ENCODE results near the gene COG7. TPM values are rescaled to one million over a fixed set of nuclear protein-coding genes. Genes with fewer than 3 reads are reported as not detected.

COG7 gene
- total and polyA plus RNA-seq, 5 donors from 2014 or later, result 9.2 to 18.7 (median 11.5) TPM

DNA sequence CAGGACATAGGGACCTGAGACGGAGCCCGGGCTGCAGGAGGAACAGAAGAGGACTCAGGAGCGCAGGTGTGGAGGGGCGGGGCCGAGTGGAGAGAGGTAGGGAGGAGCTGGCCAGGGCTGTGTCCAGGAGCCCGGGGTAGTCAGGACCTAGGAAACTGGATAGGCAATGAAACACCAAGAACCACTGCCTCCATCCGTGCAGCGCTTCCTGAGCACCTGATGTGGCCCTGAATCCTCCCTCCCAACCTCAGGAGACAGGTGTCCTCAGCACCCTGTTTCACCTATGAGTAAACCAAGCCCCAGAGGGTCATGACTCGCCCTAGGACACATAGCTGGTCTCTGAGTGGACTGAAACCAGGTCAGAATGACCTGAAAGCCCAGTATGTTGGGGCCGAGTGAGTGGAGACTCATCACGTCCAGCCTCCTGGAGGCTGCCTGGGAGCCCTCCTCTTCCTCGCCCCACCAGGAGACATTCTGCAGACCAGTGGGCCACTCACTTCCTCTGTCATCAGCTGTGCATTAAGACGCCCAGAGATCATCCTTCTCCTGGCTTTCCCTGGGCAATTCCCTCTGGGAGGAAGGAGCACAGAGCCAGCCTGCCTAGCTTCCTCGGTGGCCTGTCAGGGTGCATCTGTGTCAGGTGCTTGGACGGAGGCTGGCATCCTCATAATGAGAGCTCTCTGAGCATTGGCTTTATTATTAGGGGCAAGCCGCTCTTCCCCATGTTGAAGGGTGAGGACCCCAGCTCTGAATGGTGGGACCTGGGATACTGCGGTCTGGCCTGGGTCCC is 78.1 kb downstream of the COG7 start:
- peaks cover 5% of the 10 kb centered on the region for H3K27me3 Mint-ChIP-seq
- DNase-seq (no peak), ATAC-seq (ENCODE audit: low read depth in 2 of 2) (no peak)
- no peak overlapping the region for H3K27ac ChIP-seq (ENCODE audit: insufficient read depth, low read length, poor library complexity, severe bottlenecking)
- H3K27ac Mint-ChIP-seq, result no peak overlapping the region
- H3K4me3 ChIP-seq (ENCODE audit: low read depth, low read length), result no peak overlapping the region
- H3K4me1 ChIP-seq (ENCODE audit: control insufficient read depth, insufficient read depth, low read length, poor library complexity, severe bottlenecking), result no peaks in the 10 kb centered on the region
- no peaks in the 10 kb centered on the region for H3K36me3 Mint-ChIP-seq
- no peaks in the 10 kb centered on the region for H3K36me3 ChIP-seq (ENCODE audit: control insufficient read depth, insufficient read depth, low read length)
- no peaks in the 10 kb centered on the region for H3K27me3 ChIP-seq (ENCODE audit: control insufficient read depth, insufficient read depth, low read length)
- H3K9me3 Mint-ChIP-seq, result peaks cover 0 to 2% (median 0%) of the 10 kb centered on the region in 7 donors
- H3K9me3 ChIP-seq (ENCODE audit: control insufficient read depth in 2 of 2, low read length in 2 of 2), result no peaks in the 10 kb centered on the region
- H3K4me1 Mint-ChIP-seq, result no peaks in the 10 kb centered on the region
- H3K4me3 Mint-ChIP-seq, result no peak overlapping the region

DNA sequence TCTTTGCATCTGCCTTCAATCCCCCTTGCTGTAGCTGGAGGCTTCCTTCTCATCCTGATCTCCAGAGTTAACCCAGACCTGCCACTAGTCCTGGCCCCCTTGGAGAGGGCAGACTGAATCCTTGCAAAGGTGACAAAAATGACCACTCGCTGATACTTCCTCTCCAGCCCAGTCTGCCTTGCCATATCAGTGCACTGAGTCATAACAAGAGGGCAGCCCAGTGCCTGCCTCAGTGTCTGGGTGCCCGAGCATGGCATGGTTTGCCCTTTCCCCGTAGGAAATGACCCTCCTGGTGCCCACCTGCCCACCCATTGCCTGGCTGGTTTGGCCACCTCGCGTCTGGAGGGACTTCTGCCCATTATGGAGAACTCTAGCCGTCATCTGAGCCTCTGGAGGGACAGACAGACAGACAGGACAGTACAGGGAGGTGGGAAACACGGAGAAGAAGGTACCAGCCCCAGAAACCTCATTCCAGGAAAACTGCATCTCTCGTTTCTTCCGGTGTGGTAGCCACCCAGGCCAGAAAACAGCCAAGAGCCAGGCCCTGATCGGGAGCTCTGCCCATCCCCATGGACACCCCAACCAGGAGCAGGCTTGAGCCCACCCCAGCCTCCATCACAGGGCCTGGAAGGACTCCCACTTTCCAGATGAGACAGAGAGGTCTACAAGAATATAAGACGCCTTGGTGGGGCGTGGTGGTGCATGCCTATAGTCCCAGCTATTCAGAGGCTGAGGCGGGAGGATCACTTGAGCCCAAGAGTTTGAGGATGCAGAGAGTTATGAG is 79.4 kb downstream of the COG7 start:
- Mint-ChIP-seq H3K4me1 (no peaks in the 10 kb centered on the region), H3K9me3 (peaks cover 0 to 2% (median 0%) of the 10 kb centered on the region in 7 donors), H3K27ac (no peak overlapping the region), H3K4me3 (no peak overlapping the region), H3K27me3 (peaks cover 5% of the 10 kb centered on the region), H3K36me3 (no peaks in the 10 kb centered on the region)
- H3K27me3 ChIP-seq (ENCODE audit: control insufficient read depth, insufficient read depth, low read length), result no peaks in the 10 kb centered on the region
- H3K4me3 ChIP-seq (ENCODE audit: low read depth, low read length), result no peak overlapping the region
- H3K27ac ChIP-seq (ENCODE audit: insufficient read depth, low read length, poor library complexity, severe bottlenecking), result no peak overlapping the region
- no peaks in the 10 kb centered on the region for H3K4me1 ChIP-seq (ENCODE audit: control insufficient read depth, insufficient read depth, low read length, poor library complexity, severe bottlenecking)
- H3K9me3 ChIP-seq (ENCODE audit: control insufficient read depth in 2 of 2, low read length in 2 of 2), result no peaks in the 10 kb centered on the region
- ATAC-seq (ENCODE audit: low read depth in 2 of 2) (no peak), DNase-seq (no peak)
- no peaks in the 10 kb centered on the region for H3K36me3 ChIP-seq (ENCODE audit: control insufficient read depth, insufficient read depth, low read length)

DNA sequence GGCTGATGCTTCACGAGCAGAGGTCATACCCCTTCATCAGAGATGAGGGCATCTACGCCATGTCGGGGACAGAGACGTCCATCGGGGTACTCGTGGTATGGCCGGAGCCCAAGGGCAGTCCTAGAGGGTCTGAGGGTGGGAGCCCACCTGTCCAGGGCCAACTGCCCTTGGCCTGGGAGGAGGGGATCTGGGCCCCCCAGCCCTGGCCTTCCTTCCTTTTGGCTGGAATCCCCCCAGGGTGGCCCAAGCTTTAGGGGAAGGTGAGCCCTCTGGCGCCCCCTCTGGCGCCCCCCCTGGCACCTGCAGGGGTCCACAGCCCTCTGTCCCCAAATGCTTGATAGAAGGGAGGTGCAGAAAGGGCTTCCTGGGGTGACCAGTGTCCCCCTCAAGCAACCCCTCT is 81.6 kb downstream of the COG7 start:
- Mint-ChIP-seq H3K27ac (no peak overlapping the region), H3K4me3 (no peak overlapping the region), H3K36me3 (no peaks in the 10 kb centered on the region), H3K27me3 (peaks cover 5% of the 10 kb centered on the region), H3K9me3 (peaks cover 0 to 2% (median 0%) of the 10 kb centered on the region in 7 donors), H3K4me1 (no peaks in the 10 kb centered on the region)
- Histone ChIP-seq H3K27me3 (ENCODE audit: control insufficient read depth, insufficient read depth, low read length) (no peaks in the 10 kb centered on the region), H3K4me3 (ENCODE audit: low read depth, low read length) (no peak overlapping the region), H3K9me3 (ENCODE audit: control insufficient read depth in 2 of 2, low read length in 2 of 2) (no peaks in the 10 kb centered on the region), H3K27ac (ENCODE audit: insufficient read depth, low read length, poor library complexity, severe bottlenecking) (no peak overlapping the region), H3K4me1 (ENCODE audit: control insufficient read depth, insufficient read depth, low read length, poor library complexity, severe bottlenecking) (no peaks in the 10 kb centered on the region), H3K36me3 (ENCODE audit: control insufficient read depth, insufficient read depth, low read length) (no peaks in the 10 kb centered on the region)
- ATAC-seq (ENCODE audit: low read depth in 2 of 2) (no peak), DNase-seq (no peak)

DNA sequence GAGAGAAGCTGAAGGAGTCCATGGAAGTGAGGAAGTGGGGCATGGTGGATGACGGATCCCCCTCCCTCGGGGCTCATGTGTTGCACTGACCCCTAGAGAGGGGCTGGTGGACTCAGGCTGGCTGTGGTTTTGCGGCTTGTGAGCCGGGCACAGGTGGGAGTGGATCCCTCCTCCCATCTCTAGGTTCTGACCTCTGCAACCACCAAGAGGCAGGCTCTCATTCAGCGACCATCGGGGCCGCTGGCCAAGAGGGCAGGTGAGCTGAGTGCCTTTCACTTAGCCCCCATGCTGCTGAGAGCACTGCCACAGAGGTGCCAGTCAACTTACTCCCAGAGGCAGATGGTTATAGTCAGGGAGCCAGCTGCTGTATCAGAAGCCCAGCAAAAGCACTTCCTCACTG is 83.6 kb downstream of the COG7 start:
- no peaks in the 10 kb centered on the region for H3K27me3 ChIP-seq (ENCODE audit: control insufficient read depth, insufficient read depth, low read length)
- peaks cover 0 to 2% (median 0%) of the 10 kb centered on the region in 7 donors for H3K9me3 Mint-ChIP-seq

DNA sequence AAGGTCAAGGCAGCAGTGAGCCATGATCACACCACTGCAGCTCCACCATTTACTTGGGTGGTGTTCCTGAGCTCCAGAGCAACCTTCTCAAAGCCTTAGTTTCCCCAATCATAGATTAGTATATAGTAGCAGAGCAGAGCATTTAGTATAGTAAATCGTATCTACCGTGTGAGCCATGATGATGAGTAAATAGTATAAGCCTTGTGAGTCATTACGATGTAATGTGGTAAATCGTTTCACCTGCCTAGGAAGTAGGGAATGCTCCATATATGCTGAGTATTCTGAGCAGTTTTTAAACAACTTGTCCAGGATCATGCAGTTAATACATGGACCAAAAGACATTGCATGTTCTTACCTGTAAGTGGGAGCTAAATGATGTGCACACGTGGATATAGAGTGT is 84.5 kb downstream of the COG7 start:
- Mint-ChIP-seq H3K4me3 (no peak overlapping the region), H3K27me3 (peaks cover 4% of the 10 kb centered on the region), H3K4me1 (peaks cover 0 to 15% (median 10%) of the 10 kb centered on the region in 4 donors), H3K36me3 (no peaks in the 10 kb centered on the region), H3K27ac (no peak overlapping the region), H3K9me3 (peaks cover 0 to 2% (median 0%) of the 10 kb centered on the region in 7 donors)
- Histone ChIP-seq H3K27me3 (ENCODE audit: control insufficient read depth, insufficient read depth, low read length) (no peaks in the 10 kb centered on the region), H3K9me3 (ENCODE audit: control insufficient read depth in 2 of 2, low read length in 2 of 2) (no peaks in the 10 kb centered on the region), H3K36me3 (ENCODE audit: control insufficient read depth, insufficient read depth, low read length) (no peaks in the 10 kb centered on the region), H3K4me1 (ENCODE audit: control insufficient read depth, insufficient read depth, low read length, poor library complexity, severe bottlenecking) (peaks cover 6% of the 10 kb centered on the region), H3K4me3 (ENCODE audit: low read depth, low read length) (no peak overlapping the region), H3K27ac (ENCODE audit: insufficient read depth, low read length, poor library complexity, severe bottlenecking) (no peak overlapping the region)
- DNase-seq (no peak), ATAC-seq (ENCODE audit: low read depth in 2 of 2) (no peak)

More for the DNA sequence above, 83.6 kb downstream of the COG7 start:
- no peak for ATAC-seq (ENCODE audit: low read depth in 2 of 2)
- H3K27me3 Mint-ChIP-seq, result peaks cover under 1% of the 10 kb centered on the region
- H3K4me3 Mint-ChIP-seq, result no peak overlapping the region
- H3K36me3 Mint-ChIP-seq, result no peaks in the 10 kb centered on the region
- Histone ChIP-seq H3K9me3 (ENCODE audit: control insufficient read depth in 2 of 2, low read length in 2 of 2) (no peaks in the 10 kb centered on the region), H3K4me3 (ENCODE audit: low read depth, low read length) (no peak overlapping the region), H3K4me1 (ENCODE audit: control insufficient read depth, insufficient read depth, low read length, poor library complexity, severe bottlenecking) (peaks cover 6% of the 10 kb centered on the region), H3K27ac (ENCODE audit: insufficient read depth, low read length, poor library complexity, severe bottlenecking) (no peak overlapping the region), H3K36me3 (ENCODE audit: control insufficient read depth, insufficient read depth, low read length) (no peaks in the 10 kb centered on the region)
- no peak for DNase-seq
- peaks cover 0 to 12% (median 8%) of the 10 kb centered on the region in 4 donors for H3K4me1 Mint-ChIP-seq
- no peak overlapping the region for H3K27ac Mint-ChIP-seq

DNA sequence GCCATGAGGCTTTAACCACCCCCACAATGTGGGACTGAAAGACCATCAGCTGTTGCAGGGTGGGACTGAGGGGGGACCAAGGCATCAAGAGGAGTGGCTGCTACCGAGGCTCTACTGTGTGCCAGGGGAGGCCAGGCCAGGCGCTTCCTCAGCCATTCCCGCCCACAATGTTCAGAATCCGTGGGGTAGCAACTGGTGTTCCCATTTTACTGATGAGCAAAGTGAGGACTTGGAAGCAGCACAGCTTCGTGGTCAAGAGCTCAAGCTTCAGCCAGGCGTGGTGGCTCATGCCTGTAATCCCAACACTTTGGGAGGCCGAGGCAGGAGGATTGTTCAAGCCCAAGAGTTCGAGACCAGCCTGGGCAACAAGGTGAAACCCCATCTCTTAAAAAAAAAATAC is 85.0 kb downstream of the COG7 start:
- Mint-ChIP-seq H3K4me3 (no peak overlapping the region), H3K27ac (no peak overlapping the region), H3K27me3 (peaks cover 4% of the 10 kb centered on the region), H3K36me3 (no peaks in the 10 kb centered on the region), H3K9me3 (no peaks in the 10 kb centered on the region), H3K4me1 (peaks cover 0 to 15% (median 10%) of the 10 kb centered on the region in 4 donors)
- no peaks in the 10 kb centered on the region for H3K9me3 ChIP-seq (ENCODE audit: control insufficient read depth in 2 of 2, low read length in 2 of 2)
- H3K27me3 ChIP-seq (ENCODE audit: control insufficient read depth, insufficient read depth, low read length), result no peaks in the 10 kb centered on the region
- ATAC-seq (ENCODE audit: low read depth in 2 of 2), result no peak
- H3K4me1 ChIP-seq (ENCODE audit: control insufficient read depth, insufficient read depth, low read length, poor library complexity, severe bottlenecking), result peaks cover 6% of the 10 kb centered on the region
- H3K36me3 ChIP-seq (ENCODE audit: control insufficient read depth, insufficient read depth, low read length), result no peaks in the 10 kb centered on the region
- no peak overlapping the region for H3K27ac ChIP-seq (ENCODE audit: insufficient read depth, low read length, poor library complexity, severe bottlenecking)
- no peak for DNase-seq
- no peak overlapping the region for H3K4me3 ChIP-seq (ENCODE audit: low read depth, low read length)

DNA sequence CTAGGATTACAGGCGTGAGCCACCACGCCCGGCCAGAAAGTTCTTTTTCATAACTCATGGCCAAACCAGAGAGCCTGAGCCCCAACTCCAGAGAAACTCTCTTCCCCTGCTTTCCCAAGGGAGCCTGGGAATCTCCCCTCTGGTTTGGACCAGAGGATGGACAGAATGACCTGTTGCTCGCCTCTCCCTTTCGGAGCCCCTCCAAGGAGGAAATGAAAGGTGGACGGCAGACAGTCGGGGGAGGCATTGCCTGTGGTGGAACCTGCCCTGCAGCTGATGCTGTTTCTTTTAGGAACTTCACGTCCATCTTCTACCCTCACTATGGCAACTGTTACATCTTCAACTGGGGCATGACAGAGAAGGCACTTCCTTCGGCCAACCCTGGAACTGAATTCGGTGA is 85.4 kb downstream of the COG7 start:
- peaks cover 4% of the 10 kb centered on the region for H3K27me3 Mint-ChIP-seq
- no peaks in the 10 kb centered on the region for H3K27me3 ChIP-seq (ENCODE audit: control insufficient read depth, insufficient read depth, low read length)
- H3K4me3 ChIP-seq (ENCODE audit: low read depth, low read length), result no peak overlapping the region
- H3K27ac ChIP-seq (ENCODE audit: insufficient read depth, low read length, poor library complexity, severe bottlenecking), result no peak overlapping the region
- H3K36me3 ChIP-seq (ENCODE audit: control insufficient read depth, insufficient read depth, low read length), result no peaks in the 10 kb centered on the region
- no peak for DNase-seq
- no peak overlapping the region for H3K27ac Mint-ChIP-seq
- no peaks in the 10 kb centered on the region for H3K9me3 Mint-ChIP-seq
- no peaks in the 10 kb centered on the region for H3K36me3 Mint-ChIP-seq
- H3K4me3 Mint-ChIP-seq, result no peak overlapping the region
- H3K4me1 Mint-ChIP-seq, result peaks cover 0 to 15% (median 10%) of the 10 kb centered on the region in 4 donors
- no peaks in the 10 kb centered on the region for H3K9me3 ChIP-seq (ENCODE audit: control insufficient read depth in 2 of 2, low read length in 2 of 2)
- H3K4me1 ChIP-seq (ENCODE audit: control insufficient read depth, insufficient read depth, low read length, poor library complexity, severe bottlenecking), result peaks cover 6% of the 10 kb centered on the region
- ATAC-seq (ENCODE audit: low read depth in 2 of 2), result no peak
